Hematopoietic multipotent progenitor cell treated with erythropoietin and hydrocortisone succinate and interleukin-3 and kit ligand, for 6 days (in vitro differentiated cells): ENCODE results near the gene STAM.

Source experiments
- DNase-seq: peaks from one replicate; pipeline ENCODE4 v3.0.0-alpha.2; 2015

The STAM gene

GRCh38 chr10:17733620-17734019 lies 89.7 kb downstream of the STAM start:
- DNase-seq, result no peak

GRCh38 chr10:17734432-17735080 lies 90.6 kb downstream of the STAM start:
- DNase-seq, result peak; percentile 10

- peak; percentile 68 for DNase-seq
Observed at GRCh38 chr10:17735166-17735941, 91.4 kb downstream of the STAM start.

GRCh38 chr10:17736223-17736622 lies 92.3 kb downstream of the STAM start:
- DNase-seq, result no peak

- DNase-seq, result peak; percentile 83
Observed at GRCh38 chr10:17737027-17737965, 93.3 kb downstream of the STAM start.

GRCh38 chr10:17740668-17741067 lies 96.7 kb downstream of the STAM start:
- DNase-seq, result no peak

GRCh38 chr10:17742918-17743317 lies 99.0 kb downstream of the STAM start:
- DNase-seq, result peak; percentile 84

GRCh38 chr10:17743437-17743836 lies 99.5 kb downstream of the STAM start:
- DNase-seq, result no peak

GRCh38 chr10:17744341-17744861 lies 100.5 kb downstream of the STAM start:
- peak; percentile 26 for DNase-seq

GRCh38 chr10:17747883-17748550 lies 104.1 kb downstream of the STAM start:
- DNase-seq, result no peak

GRCh38 chr10:17749890-17750289 lies 105.9 kb downstream of the STAM start:
- no peak for DNase-seq

GRCh38 chr10:17751781-17752445 lies 108.0 kb downstream of the STAM start, which contains the start of gene TMEM236:
Gene TMEM236 (plus strand): TSS chr10:17752201. CDS start chr10:17752296, 95 bp downstream.
- no peak for DNase-seq

- peak; percentile 22 for DNase-seq
Observed at GRCh38 chr10:17756557-17757217, 112.7 kb downstream of the STAM start.

GRCh38 chr10:17758200-17758599 lies 114.2 kb downstream of the STAM start:
- no peak for DNase-seq

- DNase-seq, result no peak
Observed at GRCh38 chr10:17758896-17759295, 114.9 kb downstream of the STAM start.

GRCh38 chr10:17764142-17764541 lies 120.2 kb downstream of the STAM start:
- no peak for DNase-seq

GRCh38 chr10:17765602-17766001 lies 121.7 kb downstream of the STAM start:
- DNase-seq, result no peak
